HUES64 (cell line): ENCODE measurements around the gene DCAF17.
"Not testable (repeated sequence)": the region's sequence is repeated elsewhere in the genome, so short reads cannot be mapped to it uniquely, and the experiment has no call there.

Experiments
- H3K27ac ChIP-seq: 2 replicates; pipeline ENCODE4 v1.7.0; 2013; ENCODE audit warnings: low read depth, low read length, inconsistent platforms
- H3K27me3 ChIP-seq: 2 replicates; pipeline ENCODE4 v1.6.1; 2013; ENCODE audit warnings: mild to moderate bottlenecking, low read length; ENCODE audit not compliant: insufficient read depth
- H3K36me3 ChIP-seq: 2 replicates; pipeline ENCODE4 v1.6.1; 2013; ENCODE audit warnings: mild to moderate bottlenecking, low read length; ENCODE audit not compliant: insufficient read depth
- H3K4me1 ChIP-seq: 2 replicates; pipeline ENCODE4 v1.6.1; 2013; ENCODE audit warnings: mild to moderate bottlenecking, low read length, moderate library complexity; ENCODE audit not compliant: insufficient read depth
- H3K4me3 ChIP-seq: 2 replicates; pipeline ENCODE4 v1.5.1; 2013; ENCODE audit warnings: mild to moderate bottlenecking, low read length, moderate library complexity
- H3K9ac ChIP-seq: 2 replicates; pipeline ENCODE4 v1.6.1; 2013; ENCODE audit warnings: mild to moderate bottlenecking, low read depth, low read length
- H3K9me3 ChIP-seq: 2 replicates; pipeline ENCODE4 v1.6.1; 2013; ENCODE audit warnings: low read depth, low read length; ENCODE audit not compliant: insufficient read depth
- WGBS: fragments of 150-250, 120-280 bp; methylation state at CpG from one replicate; pipeline ENCODE4 v1.1.7; 2013; ENCODE audit warnings: missing lambda C conversion rate; 5-methylcytosine and 5-hydroxymethylcytosine counted together

The DCAF17 gene

DNA sequence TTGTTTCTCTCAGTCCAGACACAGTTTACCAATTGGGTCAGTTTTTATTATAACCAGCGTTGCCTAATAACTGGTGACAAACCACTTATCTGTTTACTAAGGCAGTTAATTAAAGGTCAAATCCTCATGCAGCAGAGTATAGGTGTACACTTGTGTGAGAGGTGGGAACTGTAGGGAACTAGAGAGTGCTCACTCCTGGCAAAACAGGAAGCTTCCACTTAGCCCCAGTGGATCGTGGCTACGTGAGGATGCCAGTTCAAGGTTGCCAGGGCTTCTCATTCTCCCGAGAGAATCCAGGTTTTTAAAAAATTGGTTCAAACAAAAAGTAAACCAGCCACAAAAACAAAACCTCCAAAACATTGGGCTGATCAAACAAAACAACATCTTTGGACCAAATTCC lies 96.4 kb downstream of the DCAF17 start:
- no peak overlapping the region for H3K9ac ChIP-seq
- 0 out of 2 replicates have a peak, but pooled peaks cover 4% of the 10 kb centered on the region for H3K4me1 ChIP-seq
- no peaks in the 10 kb centered on the region; the same call in 1 of the 2 replicates for H3K9me3 ChIP-seq
- no peaks in the 10 kb centered on the region for H3K36me3 ChIP-seq
- H3K4me3 ChIP-seq, result no peak overlapping the region
- WGBS, result 97% methylated on average over 4 of the region's 4 CpGs
- H3K27me3 ChIP-seq, result no peaks in the 10 kb centered on the region
- no peak overlapping the region for H3K27ac ChIP-seq

DNA sequence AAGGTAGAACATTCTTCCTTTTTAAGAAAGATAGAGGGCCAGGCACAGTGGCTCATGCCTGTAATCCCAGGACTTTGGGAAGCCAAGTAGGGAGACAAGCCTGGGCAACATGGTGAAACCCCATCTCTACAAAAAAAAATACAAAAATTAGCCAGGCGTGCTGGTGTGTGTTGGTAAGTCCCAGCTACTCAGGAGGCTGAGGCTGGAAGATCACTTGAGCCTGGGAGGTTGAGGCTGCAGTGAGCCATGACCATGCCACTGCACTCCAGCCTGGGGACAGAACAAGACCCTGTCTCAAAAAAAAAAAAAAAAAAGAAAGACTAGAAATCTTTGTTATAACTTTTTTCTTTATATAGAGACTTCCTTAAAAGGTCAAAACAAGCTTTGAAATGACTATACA lies 96.8 kb downstream of the DCAF17 start:
- 89% methylated on average over 1 of the region's 1 CpG for WGBS
- H3K9me3 ChIP-seq, H3K36me3 ChIP-seq, H3K27me3 ChIP-seq, H3K4me1 ChIP-seq, H3K9ac ChIP-seq, H3K27ac ChIP-seq, H3K4me3 ChIP-seq: not testable (repeated sequence)

DNA sequence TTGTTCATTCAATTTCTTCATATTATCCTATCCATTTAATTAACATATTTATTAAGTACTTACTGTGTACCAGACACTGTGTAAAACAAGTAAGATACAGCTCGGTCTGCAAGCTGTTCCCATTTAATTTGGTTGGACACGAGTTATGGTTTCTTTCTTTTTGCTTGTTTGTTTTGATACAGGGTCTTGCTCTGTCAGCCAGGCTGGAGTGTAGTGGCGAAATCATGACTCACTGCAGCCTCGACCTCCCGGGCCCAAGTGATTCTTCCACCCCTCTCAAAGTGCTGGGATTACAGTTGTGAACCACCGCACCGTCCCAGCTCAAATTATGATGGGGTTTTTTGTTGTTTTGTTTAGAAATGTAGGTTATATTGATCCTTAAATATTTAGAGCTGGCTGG lies 97.3 kb downstream of the DCAF17 start:
- no peak overlapping the region for H3K27ac ChIP-seq
- 70% methylated on average over 7 of the region's 7 CpGs for WGBS
- H3K4me3 ChIP-seq, result no peak overlapping the region
- H3K9me3 ChIP-seq, result no peaks in the 10 kb centered on the region; the same call in 1 of the 2 replicates
- H3K27me3 ChIP-seq, result no peaks in the 10 kb centered on the region
- no peaks in the 10 kb centered on the region for H3K36me3 ChIP-seq
- no peak overlapping the region for H3K9ac ChIP-seq
- H3K4me1 ChIP-seq, result 0 out of 2 replicates have a peak, but pooled peaks cover 4% of the 10 kb centered on the region

DNA sequence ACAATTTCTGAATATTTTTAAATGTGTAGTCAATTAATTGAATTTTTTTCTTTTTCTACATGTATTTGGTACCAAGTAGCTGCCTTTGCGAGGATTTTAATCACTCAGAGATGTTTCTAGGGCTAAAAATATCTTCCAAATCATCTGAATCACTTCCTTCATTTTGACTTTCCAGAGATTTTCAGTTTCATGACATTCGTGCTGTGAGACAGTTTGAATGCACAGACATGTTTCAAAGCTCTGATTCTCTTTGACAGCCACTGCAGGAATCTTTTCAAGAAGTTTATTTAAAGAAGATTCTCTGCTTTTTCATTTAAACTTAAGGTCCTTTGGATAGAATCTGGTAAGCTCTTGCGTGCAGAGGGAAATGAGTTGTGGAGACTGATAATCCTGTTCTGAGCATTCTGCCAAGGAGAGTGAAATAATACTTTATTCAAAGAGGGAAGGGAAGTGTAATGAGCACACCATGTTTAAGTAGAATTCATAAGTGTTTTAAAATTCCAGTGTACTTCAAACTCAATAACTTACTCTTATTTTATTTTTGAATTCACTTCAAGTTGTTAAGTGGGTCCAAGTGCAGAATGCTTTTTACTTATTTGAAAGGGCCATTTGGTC lies 97.9 kb downstream of the DCAF17 start:
- no peak overlapping the region for H3K4me3 ChIP-seq
- H3K27ac ChIP-seq, result no peak overlapping the region
- 96% methylated on average over 3 of the region's 3 CpGs for WGBS

DNA sequence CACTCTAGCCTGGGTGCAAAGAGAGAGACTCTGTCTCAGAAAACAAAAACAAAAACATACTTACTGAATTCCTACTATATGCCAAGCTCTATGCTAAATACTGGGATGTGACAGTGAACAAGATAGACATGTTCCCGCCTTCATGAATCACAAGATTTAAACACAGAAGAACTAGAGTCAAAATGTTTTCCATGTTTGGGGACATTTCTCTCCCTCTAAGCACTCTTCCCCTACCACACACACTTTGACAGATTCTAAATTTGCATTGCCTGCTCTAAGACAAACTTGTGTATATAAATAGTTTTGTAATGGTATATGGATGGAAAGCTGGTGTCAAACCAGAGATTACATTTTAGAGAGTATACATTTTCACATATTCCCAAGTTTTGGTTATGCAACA lies 99.3 kb downstream of the DCAF17 start:
- H3K27me3 ChIP-seq, result no peaks in the 10 kb centered on the region
- H3K9me3 ChIP-seq, result no peaks in the 10 kb centered on the region; the same call in 1 of the 2 replicates
- 0 out of 2 replicates have a peak, but pooled peaks cover 4% of the 10 kb centered on the region for H3K4me1 ChIP-seq
- WGBS, result 96% methylated on average over 1 of the region's 1 CpG
- no peak overlapping the region for H3K4me3 ChIP-seq
- H3K36me3 ChIP-seq, result no peaks in the 10 kb centered on the region
- no peak overlapping the region for H3K27ac ChIP-seq
- no peak overlapping the region for H3K9ac ChIP-seq

More for the DNA sequence above, 97.9 kb downstream of the DCAF17 start:
- H3K27me3 ChIP-seq, result no peaks in the 10 kb centered on the region
- no peak overlapping the region for H3K9ac ChIP-seq
- 0 out of 2 replicates have a peak, but pooled peaks cover 4% of the 10 kb centered on the region for H3K4me1 ChIP-seq
- no peaks in the 10 kb centered on the region for H3K36me3 ChIP-seq
- no peaks in the 10 kb centered on the region; the same call in 1 of the 2 replicates for H3K9me3 ChIP-seq
